ENCODE data around the gene PPP1R12C.
A peak's percentile ranks its signal among the peaks of the same experiment; 100 is the strongest.
"Not testable (repeated sequence)": the region's sequence is repeated elsewhere in the genome, so short reads cannot be mapped to it uniquely, and the experiment has no call there.

PPP1R12C gene

DNA sequence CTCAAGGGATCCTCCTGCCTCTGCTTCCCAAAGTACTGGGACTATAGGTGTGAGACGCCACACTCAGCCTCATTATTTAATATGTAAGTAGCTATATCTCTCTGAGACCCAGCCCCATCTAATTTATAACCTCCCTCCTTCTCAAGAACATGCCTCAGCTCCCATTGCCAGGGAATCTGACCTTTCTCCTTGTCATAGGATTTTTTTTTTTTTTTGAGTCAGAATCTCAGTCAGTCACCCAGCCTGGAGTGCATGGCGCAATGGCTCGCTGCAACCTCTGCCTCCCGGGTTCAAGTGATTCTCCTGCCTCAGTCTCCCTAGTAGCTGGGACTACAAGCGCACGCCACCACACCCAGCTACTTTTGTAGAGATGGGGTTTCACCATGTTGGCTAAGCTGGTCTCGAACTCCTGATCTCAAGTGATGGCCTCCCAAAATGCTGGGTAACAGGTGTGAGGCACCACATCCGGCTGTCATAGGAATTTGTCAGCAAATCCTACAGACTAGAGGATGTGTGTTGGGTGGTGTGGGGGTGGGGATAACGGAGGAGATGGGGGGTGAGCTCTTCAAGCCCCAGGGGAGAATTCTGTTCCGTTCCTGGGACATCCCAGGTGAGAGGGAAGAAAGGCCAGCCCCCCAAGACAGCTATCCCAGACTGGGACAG lies 46.8 kb downstream of the PPP1R12C start:
- DNase-seq = no peak

- no peak for DNase-seq
Observed at GRCh38 chr19:55069865-55070197, 47.6 kb downstream of the PPP1R12C start.

DNA sequence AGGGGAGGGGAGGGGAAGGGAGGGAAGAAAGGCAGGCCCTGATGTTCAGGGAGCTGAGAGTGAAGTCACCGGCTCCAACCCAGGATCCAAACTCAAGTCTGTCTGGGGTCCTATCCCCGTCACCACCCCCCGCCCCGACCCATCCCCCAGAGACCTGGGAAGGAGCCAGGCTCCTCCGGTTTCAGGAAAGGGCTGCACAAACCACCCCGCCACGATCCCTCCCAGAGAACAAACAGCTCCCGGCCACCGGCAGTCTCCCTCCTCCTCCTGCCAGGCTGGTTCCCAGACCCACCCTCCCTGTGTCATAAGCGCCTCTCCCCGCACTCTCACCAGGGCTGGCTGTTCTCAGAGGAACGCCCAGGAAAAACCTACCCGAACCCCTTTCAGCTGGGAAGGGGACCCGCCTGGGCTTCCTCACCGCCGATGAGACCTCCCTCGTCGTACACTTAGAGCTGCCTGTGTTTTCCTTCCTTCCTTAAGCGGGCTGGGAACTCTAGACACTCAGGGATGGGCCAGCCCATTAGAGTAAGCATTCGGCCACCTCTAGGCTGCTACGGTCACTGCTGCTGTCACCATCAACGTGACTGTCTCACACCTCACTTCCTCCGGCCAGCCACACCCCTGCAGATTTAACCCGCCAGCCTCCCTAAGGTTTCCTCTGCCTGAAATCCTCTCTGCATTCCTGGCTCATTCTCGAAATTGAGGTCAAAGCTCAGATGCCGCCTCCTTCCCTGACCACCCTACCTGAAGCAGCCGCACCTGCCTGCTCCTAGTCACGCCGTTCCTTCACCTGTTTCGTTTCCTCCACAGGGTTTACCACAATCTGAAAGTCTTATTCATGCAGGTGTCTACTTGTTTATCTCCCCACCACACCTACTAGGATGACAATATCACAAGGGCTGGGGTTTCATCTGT lies 48.2 kb downstream of the PPP1R12C start:
- DNase-seq = no peak

- DNase-seq = no peak
Observed at GRCh38 chr19:55067869-55068268, 49.6 kb downstream of the PPP1R12C start.

GRCh38 chr19:55066107-55066709 lies 51.2 kb downstream of the PPP1R12C start:
- DNase-seq = no peak

DNA sequence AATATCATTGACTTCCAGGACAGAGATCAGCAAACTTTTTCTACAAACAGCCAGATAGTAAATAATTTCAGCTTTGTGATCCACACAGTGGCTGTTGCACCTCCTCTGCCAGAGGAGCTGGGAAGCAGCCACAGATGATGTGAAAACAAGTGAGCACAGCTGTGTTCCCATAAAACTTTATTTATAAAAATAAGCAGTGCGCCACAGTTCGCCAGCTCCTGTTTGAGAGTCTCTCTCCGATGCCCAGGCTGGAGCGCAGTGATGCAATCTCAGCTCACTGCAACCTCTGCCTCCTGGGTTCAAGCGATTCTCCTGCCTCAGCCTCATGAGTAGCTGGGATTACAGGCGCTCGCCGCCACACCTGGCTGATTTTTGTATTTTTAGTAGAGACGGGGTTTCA lies 51.9 kb downstream of the PPP1R12C start:
- not testable (repeated sequence) for DNase-seq

DNA sequence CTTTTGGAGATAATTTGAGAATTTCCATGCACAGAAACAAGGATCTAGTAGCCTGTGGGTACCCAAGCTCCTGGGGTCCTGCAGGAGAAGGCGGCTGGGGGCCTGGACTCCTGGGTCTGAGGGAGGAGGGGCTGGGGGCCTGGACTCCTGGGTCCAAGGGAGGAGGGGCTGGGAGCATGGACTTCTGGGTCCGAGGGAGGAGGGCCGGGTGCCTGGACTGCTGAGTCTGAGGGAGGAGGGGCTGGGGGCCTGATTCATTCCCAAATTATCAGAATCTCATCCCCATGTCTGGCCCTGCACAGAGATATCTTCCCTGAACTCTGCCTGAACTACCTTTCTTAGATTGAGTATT lies 54.0 kb downstream of the PPP1R12C start:
- no peak for DNase-seq

DNA sequence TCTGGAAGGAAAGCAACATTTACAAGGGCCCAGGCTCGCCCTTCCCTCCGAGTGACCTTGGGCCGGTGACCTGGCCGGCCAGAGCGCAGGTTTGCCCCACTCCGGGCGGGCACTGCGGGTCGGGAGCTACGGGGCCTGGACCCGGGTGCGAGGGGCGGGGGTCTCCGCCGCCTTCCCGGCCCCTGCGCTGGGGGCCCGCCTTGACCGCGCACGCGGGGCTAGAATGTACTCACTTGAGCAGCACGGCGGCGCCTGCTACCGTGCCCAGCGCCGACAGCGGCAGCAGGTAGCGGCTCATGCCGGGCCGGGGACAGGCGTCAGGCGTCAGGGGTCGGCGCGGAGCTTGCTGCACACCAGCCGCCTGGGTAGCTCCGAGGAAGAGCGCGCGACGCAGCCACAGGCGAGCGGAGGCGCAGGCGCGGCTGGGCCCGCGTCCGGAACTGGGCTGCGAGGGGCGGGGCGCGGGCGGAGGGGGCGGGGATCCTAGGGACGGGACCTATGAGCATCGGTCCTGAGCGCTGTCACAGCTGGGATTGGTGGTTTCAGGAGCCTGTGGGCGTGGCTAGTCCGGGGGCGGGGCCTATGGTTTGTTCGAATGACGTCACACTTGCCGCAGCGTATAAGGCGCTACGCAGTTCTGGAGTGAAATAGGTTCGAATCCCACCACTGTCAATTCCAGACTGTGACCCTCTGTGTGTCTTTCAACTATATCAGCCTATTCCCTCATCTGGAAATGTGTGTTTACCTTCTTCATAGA lies 54.5 kb downstream of the PPP1R12C start, which contains the start of gene RDH13:
RDH13 (minus strand) TSS at position 414 of the 757 bp plus-strand sequence; CDS start at position 298, 116 bp downstream.
- DNase-seq = peak; percentile 78

GRCh38 chr19:55060287-55060686 lies 57.1 kb downstream of the PPP1R12C start:
- DNase-seq = not testable (repeated sequence)

DNA sequence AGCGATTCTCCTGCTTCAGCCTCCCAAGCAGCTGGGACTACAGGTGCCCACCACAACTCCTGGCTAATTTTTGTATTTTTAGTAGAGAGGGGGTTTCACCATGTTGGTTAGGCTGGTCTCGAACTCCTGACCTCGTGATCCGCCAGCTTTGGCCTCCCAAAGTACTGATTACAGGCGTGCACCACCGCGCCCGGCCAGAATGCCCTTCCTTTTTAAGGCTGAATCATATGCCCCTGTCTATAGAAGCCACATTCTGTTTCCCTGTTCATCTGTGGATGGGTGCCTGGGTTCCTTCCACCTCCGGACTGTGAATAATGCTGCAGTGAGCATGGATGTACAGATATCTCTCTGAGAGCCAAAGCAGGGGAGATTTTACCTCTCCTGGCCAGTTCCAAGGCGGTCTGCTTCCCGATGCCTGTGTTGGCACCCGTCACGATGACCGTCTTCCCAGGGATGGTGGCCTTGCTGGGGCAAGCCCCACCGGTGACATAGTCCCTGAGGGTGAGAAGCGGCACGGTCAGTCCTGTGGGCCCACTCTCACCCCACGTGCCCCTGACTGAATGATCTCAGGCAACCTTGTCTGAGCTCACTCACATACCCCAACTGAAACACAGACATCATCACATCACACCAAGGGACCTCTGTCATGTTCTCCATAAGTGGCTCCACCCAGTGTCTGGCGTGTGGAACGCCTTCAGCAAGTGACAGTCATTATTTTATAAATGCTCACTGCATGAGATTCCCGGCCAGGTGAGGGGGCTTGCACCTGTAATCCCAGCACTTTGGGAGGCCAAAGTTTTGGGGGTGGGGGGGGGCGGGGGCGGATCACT lies 58.4 kb downstream of the PPP1R12C start:
- no peak for DNase-seq

- no peak for DNase-seq
Observed at GRCh38 chr19:55056827-55057226, 60.6 kb downstream of the PPP1R12C start.

DNA sequence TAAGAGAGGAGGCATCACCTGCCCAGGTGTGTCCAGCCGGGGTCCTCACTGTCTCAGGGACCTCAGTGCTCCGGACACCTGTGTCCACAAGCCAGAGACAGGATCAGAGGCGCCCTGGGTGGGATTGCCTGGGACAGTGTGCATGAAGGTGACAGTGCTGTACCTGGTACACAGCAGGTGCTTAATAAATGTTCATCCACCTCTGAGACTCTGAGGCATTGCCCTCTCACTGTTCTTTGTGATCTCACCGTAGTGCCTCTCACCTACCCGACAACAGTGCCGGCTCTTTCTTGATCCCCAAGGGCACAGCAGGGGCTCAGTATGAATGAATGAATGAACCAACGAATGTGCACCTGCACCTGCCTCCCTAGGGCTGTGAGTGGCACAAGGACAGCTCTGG lies 63.7 kb downstream of the PPP1R12C start:
- no peak for DNase-seq

DNA sequence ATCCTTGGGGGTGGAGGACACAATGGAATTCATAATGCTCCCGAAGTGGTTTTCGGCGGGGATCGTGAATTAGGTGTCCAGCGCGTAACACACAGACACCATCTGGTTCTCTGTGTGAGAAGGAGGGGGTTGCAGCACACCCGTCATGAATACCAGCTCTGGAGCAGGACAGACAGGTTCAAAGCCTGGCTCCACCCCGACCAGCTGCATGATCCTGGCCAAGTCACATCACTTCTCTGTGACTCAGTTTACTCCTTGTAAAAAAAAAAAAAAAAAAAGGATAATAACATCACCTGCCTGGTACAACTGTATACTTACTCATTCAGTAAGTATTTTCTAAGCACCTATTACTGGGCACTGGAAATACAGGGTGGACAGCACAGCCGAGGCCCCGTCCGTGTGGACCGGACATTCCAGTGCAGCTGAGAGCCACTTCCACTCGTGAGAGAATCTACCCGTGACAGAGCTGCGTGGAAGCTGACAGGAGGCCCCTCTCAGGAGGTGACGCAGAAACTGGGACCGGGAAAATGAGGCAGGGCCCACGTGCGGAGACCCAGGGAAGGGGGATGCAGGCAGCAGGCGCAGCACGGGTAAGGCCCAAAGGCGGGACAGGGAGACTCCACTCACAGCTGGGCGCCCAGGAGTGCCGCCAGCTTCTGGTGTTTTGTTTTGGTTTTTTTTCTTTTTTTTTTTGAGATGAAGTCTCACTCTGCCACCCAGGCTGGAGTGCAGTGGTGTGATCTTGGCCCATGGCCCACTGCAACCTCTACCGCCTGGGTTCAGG lies 66.5 kb downstream of the PPP1R12C start:
- no peak for DNase-seq

DNA sequence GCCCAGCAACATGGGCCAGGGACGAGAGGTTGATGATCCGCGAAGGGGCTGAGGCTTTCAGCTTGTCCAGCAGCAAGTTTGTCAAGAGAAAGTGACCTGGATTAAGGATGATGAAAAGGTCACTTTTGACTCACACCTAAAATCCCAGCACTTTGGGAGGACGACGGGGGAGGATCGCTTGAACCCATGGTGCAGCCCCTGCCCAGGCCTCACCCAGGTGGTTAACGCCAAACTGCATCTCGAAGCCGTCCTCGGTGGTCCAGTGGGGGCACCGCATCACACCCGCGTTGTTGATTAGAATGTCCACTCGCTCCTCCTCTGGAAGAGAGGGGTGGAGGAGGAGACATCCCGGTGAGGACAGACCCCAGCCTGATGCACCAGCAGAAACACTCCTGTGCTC lies 69.0 kb downstream of the PPP1R12C start:
- no peak for DNase-seq

DNA sequence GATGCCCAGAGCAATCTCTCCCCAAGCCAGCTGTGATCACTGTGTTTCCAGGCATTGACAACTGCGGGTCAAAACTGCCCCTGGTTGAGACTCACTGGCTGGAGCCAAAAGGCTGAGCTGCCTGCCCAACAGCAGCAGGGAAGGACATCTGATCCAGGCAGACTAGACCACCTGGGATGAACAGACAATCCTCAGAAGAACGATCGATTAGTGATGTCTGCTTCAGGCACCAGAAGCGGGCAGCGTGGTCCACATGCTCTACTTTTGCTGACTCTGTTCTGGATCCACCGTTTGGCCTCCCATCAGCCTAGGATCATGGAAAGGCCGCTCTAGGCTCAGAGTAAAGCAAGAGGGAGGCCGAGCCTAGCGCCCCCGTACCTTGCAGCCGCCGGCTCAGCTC lies 69.5 kb downstream of the PPP1R12C start:
- DNase-seq = no peak

DNA sequence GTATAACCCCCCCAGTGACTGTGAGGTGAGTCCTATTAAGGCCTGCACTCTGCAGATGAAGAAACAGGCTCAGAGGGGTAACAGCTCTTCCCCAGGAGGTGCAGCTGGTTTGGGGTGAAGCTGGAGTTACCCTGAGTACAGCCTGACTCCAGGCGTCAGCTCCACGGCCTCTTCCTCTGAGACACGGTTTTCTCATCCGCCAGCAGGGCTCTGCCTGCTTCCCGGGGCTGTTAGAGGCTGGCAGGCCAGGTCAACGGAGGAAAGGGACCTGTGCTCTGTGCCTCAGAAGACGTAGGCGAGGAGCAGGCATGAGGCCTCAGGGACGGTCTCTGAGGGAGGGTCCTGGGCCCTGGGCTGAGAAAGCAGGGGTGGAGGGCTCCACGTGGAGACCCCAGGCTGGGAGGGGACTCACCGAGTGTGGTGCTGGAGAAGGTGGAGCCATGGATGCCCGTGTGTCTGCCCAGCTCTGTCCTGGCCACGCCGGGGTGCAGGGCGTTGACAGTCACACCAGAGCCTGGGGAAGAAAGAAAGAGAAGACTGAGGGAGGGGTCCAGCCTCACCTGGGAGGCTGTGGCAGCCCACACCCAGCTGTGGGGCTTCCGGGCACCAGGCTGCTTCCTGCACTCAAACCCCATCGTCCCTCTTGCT lies 70.3 kb downstream of the PPP1R12C start:
- DNase-seq = no peak

- no peak for DNase-seq
Observed at GRCh38 chr19:55044771-55045716, 72.4 kb downstream of the PPP1R12C start.

- DNase-seq = no peak
Observed at GRCh38 chr19:55044286-55044685, 73.2 kb downstream of the PPP1R12C start.

GRCh38 chr19:55042688-55043087 lies 74.7 kb downstream of the PPP1R12C start:
- DNase-seq = no peak

GRCh38 chr19:55042344-55042678 lies 75.1 kb downstream of the PPP1R12C start:
- no peak for DNase-seq
